D721Med (cell line): ENCODE results near the gene SLC24A3.

Experiments used
- DNase-seq: peaks from one replicate; pipeline ENCODE4 v3.0.0; 2011; ENCODE audit warnings: low spot score; ENCODE audit not compliant: insufficient read length
- FAIRE-seq: peaks from 2 replicates; lab custom pipeline; 2011; peaks lifted over from hg19 to GRCh38; lab: Jason Lieb, UNC
- CTCF ChIP-seq: IDR thresholded peaks from 2 replicates; pipeline ENCODE4 v1.5.1; 2012; ENCODE audit warnings: mild to moderate bottlenecking, control low read depth; ENCODE audit not compliant: insufficient read depth; ENCODE audit errors: missing control alignments

The SLC24A3 gene

GRCh38 chr20:19758501-19759331 is 546.3 kb downstream of the SLC24A3 start:
- no peak for FAIRE-seq
- DNase-seq = no peak
- no peak for TF ChIP-seq CTCF

GRCh38 chr20:19760371-19760721 is 547.9 kb downstream of the SLC24A3 start:
- DNase-seq (no peak), FAIRE-seq (no peak)
- no peak for TF ChIP-seq CTCF

- no peak for FAIRE-seq
- no peak for DNase-seq
- TF ChIP-seq CTCF = no peak
Observed at GRCh38 chr20:19761326-19761725, 548.9 kb downstream of the SLC24A3 start.

GRCh38 chr20:19761841-19762240 is 549.4 kb downstream of the SLC24A3 start:
- DNase-seq (no peak), FAIRE-seq (no peak)
- no peak for TF ChIP-seq CTCF

GRCh38 chr20:19764207-19764606 is 551.8 kb downstream of the SLC24A3 start:
- FAIRE-seq = no peak
- no peak for DNase-seq
- no peak for TF ChIP-seq CTCF

GRCh38 chr20:19765266-19765665 is 552.8 kb downstream of the SLC24A3 start:
- TF ChIP-seq CTCF = no peak
- no peak for DNase-seq
- FAIRE-seq = no peak

GRCh38 chr20:19765913-19766312 is 553.5 kb downstream of the SLC24A3 start:
- DNase-seq = no peak
- TF ChIP-seq CTCF = no peak

More at GRCh38 chr20:19765913-19766312, 553.5 kb downstream of the SLC24A3 start:
- no peak for FAIRE-seq
